GM23338 (cell line): ENCODE results near the gene GIPC2. TPM values are rescaled to one million over a fixed set of nuclear protein-coding genes. Genes with fewer than 3 reads are reported as not detected.

Source experiments
- ATAC-seq: fragments of 200-7000 bp; cut with Tn5 transposase; 3 replicates; pipeline ENCODE4 v1.9.1; 2020
- DNase-seq: peaks from one replicate; pipeline ENCODE4 v3.0.0-alpha.2; 2015; ENCODE audit warnings: low spot score
- H2AFZ ChIP-seq: fragments of 200-600 bp; sonication (generic); 2 replicates; pipeline ENCODE4 v1.8.0; 2016; ENCODE audit warnings: antibody characterized with exemption, mild to moderate bottlenecking, moderate library complexity
- H3F3A ChIP-seq: fragments of 200-600 bp; sonication (generic); replicated peaks from 2 replicates; pipeline ENCODE4 v1.8.0; 2017; ENCODE audit warnings: antibody characterized with exemption, mixed run types, low read depth
- H3K27ac ChIP-seq: fragments of 200-600 bp; sonication (generic); 2 replicates; pipeline ENCODE4 v1.6.1; 2016; ENCODE audit warnings: low read depth
- H3K27me3 ChIP-seq: fragments of 200-600 bp; sonication (generic); 2 replicates; pipeline ENCODE4 v1.8.0; 2016; ENCODE audit warnings: mild to moderate bottlenecking, mixed run types, moderate library complexity; ENCODE audit not compliant: insufficient read depth
- H3K36me3 ChIP-seq: fragments of 200-600 bp; sonication (generic); 2 replicates; pipeline ENCODE4 v1.8.0; 2016; ENCODE audit warnings: mild to moderate bottlenecking; ENCODE audit not compliant: insufficient read depth
- H3K4me1 ChIP-seq: fragments of 200-600 bp; sonication (generic); 2 replicates; pipeline ENCODE4 v1.8.0; 2016; ENCODE audit warnings: mild to moderate bottlenecking, moderate library complexity; ENCODE audit not compliant: insufficient read depth
- H3K4me2 ChIP-seq: fragments of 200-600 bp; sonication (generic); 2 replicates; pipeline ENCODE4 v1.7.1; 2017; ENCODE audit warnings: mixed run types
- H3K4me3 ChIP-seq: fragments of 200-600 bp; sonication (generic); 2 replicates; pipeline ENCODE4 v1.6.1; 2016; ENCODE audit warnings: mixed run types
- H3K79me2 ChIP-seq: fragments of 200-600 bp; sonication (generic); replicated peaks from 2 replicates; pipeline ENCODE4 v1.8.0; 2017; ENCODE audit warnings: mild to moderate bottlenecking; ENCODE audit not compliant: insufficient read depth
- H3K9me2 ChIP-seq: fragments of 200-600 bp; sonication (generic); 2 replicates; pipeline ENCODE4 v1.8.0; 2017; ENCODE audit not compliant: insufficient read depth
- H4K20me1 ChIP-seq: fragments of 200-600 bp; sonication (generic); replicated peaks from 2 replicates; pipeline ENCODE4 v1.8.0; 2017; ENCODE audit warnings: mild to moderate bottlenecking; ENCODE audit not compliant: insufficient read depth
- H3K27ac Mint-ChIP-seq: 2 replicates; pipeline ENCODE4 v1.8.0; 2020; ENCODE audit warnings: inconsistent platforms, mild to moderate bottlenecking, moderate library complexity, mixed read lengths
- H3K27me3 Mint-ChIP-seq: 3 replicates; pipeline ENCODE4 v1.8.0; 2022; ENCODE audit warnings: low read depth, mild to moderate bottlenecking, moderate library complexity, mixed read lengths, inconsistent platforms; ENCODE audit not compliant: insufficient read depth, poor library complexity
- H3K36me3 Mint-ChIP-seq: 3 replicates; pipeline ENCODE4 v1.8.0; 2021; ENCODE audit warnings: low read depth, mild to moderate bottlenecking, inconsistent platforms, moderate library complexity, mixed read lengths
- H3K4me1 Mint-ChIP-seq: 3 replicates; pipeline ENCODE4 v1.8.0; 2020; ENCODE audit warnings: mild to moderate bottlenecking, inconsistent platforms, mixed read lengths
- H3K4me3 Mint-ChIP-seq: 3 replicates; pipeline ENCODE4 v1.8.0; 2021; ENCODE audit warnings: moderate library complexity, mild to moderate bottlenecking, inconsistent platforms, mixed read lengths
- H3K9me3 Mint-ChIP-seq: 3 replicates; pipeline ENCODE4 v1.8.0; 2020; ENCODE audit warnings: moderate library complexity, mild to moderate bottlenecking, inconsistent platforms, mixed read lengths
- CREB1 ChIP-seq: fragments of 250-450 bp; sonication (Bioruptor Pico); IDR thresholded peaks from 2 replicates; pipeline ENCODE4 v1.5.0; 2020; ENCODE audit warnings: low read depth, mild to moderate bottlenecking, moderate library complexity
- CTCF ChIP-seq, 2 experiments: fragments of 200-600 bp in 1 of 2; sonication (generic) in 1 of 2; conservative IDR thresholded peaks; 2 replicates each; pipeline versions ENCODE4 v1.5.1 to v1.6.1; 2016 to 2017; ENCODE audit warnings: antibody characterized with exemption in 2 of 2, low read depth in 2 of 2, mild to moderate bottlenecking in 2 of 2, moderate library complexity in 1 of 2
- ETS1 ChIP-seq: IDR thresholded peaks from 2 replicates; pipeline ENCODE4 v1.6.1; 2016; ENCODE audit warnings: antibody characterized with exemption
- EZH2 ChIP-seq: fragments of 200-600 bp; sonication (generic); IDR thresholded peaks from one replicate; pipeline ENCODE4 v1.8.0; 2017; ENCODE audit warnings: antibody characterized with exemption, mild to moderate bottlenecking, low read depth; ENCODE audit not compliant: unreplicated experiment
- EZH2phosphoT487 ChIP-seq: fragments of 200-600 bp; sonication (generic); IDR thresholded peaks from one replicate; pipeline ENCODE4 v1.8.1; 2018; ENCODE audit warnings: antibody characterized with exemption; ENCODE audit not compliant: unreplicated experiment
- JUNB ChIP-seq: IDR thresholded peaks from one replicate; pipeline ENCODE4 v1.6.1; 2016; ENCODE audit warnings: antibody characterized with exemption; ENCODE audit not compliant: unreplicated experiment
- NANOG ChIP-seq: IDR thresholded peaks from 2 replicates; pipeline ENCODE4 v1.6.1; 2016; ENCODE audit warnings: antibody characterized with exemption, borderline replicate concordance
- STAT1 ChIP-seq: IDR thresholded peaks from one replicate; pipeline ENCODE4 v1.6.1; 2016; ENCODE audit warnings: antibody characterized with exemption; ENCODE audit not compliant: unreplicated experiment
- ZNF114 ChIP-seq: fragments of 250-450 bp; sonication (Bioruptor Pico); IDR thresholded peaks from 2 replicates; pipeline ENCODE4 v1.5.0; 2020; ENCODE audit warnings: mild to moderate bottlenecking, moderate library complexity
- ZNF331 ChIP-seq: fragments of 250-450 bp; sonication (Bioruptor Pico); IDR thresholded peaks from 2 replicates; pipeline ENCODE4 v1.5.0; 2020; ENCODE audit warnings: low read depth, mild to moderate bottlenecking, moderate library complexity
- polyA plus RNA-seq: library from polyadenylated mRNA; unstranded; fragments of >200 nt; fragmentation: Nextera tagmentation; extraction: Ambion mirVana; gene quantifications from 2 replicates; pipeline ENCODE4 v1.2.1, GENCODE V29; 2016
- total RNA-seq: library from RNA; depleted of rRNA; stranded (reverse); fragments of >200 nt; shearing (Covaris generic); gene quantifications from 2 replicates; pipeline ENCODE4 v1.2.3, GENCODE V29; 2014
- TF ChIP-seq, protein P1 (sequence below): fragments of 250-450 bp; sonication (Bioruptor Pico); IDR thresholded peaks from 2 replicates; pipeline ENCODE4 v1.5.0; 2020; ENCODE audit warnings: mild to moderate bottlenecking, moderate library complexity
- TF ChIP-seq, protein P2 (sequence below): IDR thresholded peaks from one replicate; pipeline ENCODE4 v1.6.1; 2018; ENCODE audit warnings: antibody characterized with exemption; ENCODE audit not compliant: unreplicated experiment

The GIPC2 gene
- total and polyA plus RNA-seq, 2 experiments from 2014 or later, result 1.2 to 1.5 TPM

GRCh38 chr1:78071696-78072095 is 25.9 kb downstream of the GIPC2 start:
- DNase-seq, result no peak
- no peaks in the 10 kb centered on the region for H3K9me2 ChIP-seq
- H3K4me3 ChIP-seq, result no peak overlapping the region
- no peaks in the 10 kb centered on the region for H3F3A ChIP-seq
- H3K27ac ChIP-seq, result no peak overlapping the region
- no peak overlapping the region for H3K4me2 ChIP-seq
- H4K20me1 ChIP-seq, result no peaks in the 10 kb centered on the region
- no peaks in the 10 kb centered on the region for H3K36me3 Mint-ChIP-seq
- TF ChIP-seq, protein P1, sequence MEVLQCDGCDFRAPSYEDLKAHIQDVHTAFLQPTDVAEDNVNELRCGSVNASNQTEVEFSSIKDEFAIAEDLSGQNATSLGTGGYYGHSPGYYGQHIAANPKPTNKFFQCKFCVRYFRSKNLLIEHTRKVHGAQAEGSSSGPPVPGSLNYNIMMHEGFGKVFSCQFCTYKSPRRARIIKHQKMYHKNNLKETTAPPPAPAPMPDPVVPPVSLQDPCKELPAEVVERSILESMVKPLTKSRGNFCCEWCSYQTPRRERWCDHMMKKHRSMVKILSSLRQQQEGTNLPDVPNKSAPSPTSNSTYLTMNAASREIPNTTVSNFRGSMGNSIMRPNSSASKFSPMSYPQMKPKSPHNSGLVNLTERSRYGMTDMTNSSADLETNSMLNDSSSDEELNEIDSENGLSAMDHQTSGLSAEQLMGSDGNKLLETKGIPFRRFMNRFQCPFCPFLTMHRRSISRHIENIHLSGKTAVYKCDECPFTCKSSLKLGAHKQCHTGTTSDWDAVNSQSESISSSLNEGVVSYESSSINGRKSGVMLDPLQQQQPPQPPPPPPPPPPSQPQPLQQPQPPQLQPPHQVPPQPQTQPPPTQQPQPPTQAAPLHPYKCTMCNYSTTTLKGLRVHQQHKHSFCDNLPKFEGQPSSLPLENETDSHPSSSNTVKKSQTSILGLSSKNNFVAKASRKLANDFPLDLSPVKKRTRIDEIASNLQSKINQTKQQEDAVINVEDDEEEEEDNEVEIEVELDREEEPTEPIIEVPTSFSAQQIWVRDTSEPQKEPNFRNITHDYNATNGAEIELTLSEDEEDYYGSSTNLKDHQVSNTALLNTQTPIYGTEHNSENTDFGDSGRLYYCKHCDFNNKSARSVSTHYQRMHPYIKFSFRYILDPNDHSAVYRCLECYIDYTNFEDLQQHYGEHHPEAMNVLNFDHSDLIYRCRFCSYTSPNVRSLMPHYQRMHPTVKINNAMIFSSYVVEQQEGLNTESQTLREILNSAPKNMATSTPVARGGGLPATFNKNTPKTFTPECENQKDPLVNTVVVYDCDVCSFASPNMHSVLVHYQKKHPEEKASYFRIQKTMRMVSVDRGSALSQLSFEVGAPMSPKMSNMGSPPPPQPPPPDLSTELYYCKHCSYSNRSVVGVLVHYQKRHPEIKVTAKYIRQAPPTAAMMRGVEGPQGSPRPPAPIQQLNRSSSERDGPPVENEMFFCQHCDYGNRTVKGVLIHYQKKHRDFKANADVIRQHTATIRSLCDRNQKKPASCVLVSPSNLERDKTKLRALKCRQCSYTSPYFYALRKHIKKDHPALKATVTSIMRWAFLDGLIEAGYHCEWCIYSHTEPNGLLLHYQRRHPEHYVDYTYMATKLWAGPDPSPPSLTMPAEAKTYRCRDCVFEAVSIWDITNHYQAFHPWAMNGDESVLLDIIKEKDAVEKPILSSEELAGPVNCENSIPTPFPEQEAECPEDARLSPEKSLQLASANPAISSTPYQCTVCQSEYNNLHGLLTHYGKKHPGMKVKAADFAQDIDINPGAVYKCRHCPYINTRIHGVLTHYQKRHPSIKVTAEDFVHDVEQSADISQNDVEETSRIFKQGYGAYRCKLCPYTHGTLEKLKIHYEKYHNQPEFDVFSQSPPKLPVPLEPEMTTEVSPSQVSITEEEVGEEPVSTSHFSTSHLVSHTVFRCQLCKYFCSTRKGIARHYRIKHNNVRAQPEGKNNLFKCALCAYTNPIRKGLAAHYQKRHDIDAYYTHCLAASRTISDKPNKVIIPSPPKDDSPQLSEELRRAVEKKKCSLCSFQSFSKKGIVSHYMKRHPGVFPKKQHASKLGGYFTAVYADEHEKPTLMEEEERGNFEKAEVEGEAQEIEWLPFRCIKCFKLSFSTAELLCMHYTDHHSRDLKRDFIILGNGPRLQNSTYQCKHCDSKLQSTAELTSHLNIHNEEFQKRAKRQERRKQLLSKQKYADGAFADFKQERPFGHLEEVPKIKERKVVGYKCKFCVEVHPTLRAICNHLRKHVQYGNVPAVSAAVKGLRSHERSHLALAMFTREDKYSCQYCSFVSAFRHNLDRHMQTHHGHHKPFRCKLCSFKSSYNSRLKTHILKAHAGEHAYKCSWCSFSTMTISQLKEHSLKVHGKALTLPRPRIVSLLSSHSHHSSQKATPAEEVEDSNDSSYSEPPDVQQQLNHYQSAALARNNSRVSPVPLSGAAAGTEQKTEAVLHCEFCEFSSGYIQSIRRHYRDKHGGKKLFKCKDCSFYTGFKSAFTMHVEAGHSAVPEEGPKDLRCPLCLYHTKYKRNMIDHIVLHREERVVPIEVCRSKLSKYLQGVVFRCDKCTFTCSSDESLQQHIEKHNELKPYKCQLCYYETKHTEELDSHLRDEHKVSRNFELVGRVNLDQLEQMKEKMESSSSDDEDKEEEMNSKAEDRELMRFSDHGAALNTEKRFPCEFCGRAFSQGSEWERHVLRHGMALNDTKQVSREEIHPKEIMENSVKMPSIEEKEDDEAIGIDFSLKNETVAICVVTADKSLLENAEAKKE (CRISPR knock-in tag), result no peak
- TF ChIP-seq STAT1 (no peak), ETS1 (no peak), EZH2phosphoT487 (no peak), NANOG (no peak), CREB1 (CRISPR knock-in tag) (no peak), JUNB (no peak), ZNF114 (CRISPR knock-in tag) (no peak), CTCF (conservative IDR thresholded peaks at IDR 0.05; ENCODE audit: low read depth in 2 of 2) (no peak), ZNF331 (CRISPR knock-in tag) (no peak), EZH2 (no peak)
- TF ChIP-seq, protein P2, sequence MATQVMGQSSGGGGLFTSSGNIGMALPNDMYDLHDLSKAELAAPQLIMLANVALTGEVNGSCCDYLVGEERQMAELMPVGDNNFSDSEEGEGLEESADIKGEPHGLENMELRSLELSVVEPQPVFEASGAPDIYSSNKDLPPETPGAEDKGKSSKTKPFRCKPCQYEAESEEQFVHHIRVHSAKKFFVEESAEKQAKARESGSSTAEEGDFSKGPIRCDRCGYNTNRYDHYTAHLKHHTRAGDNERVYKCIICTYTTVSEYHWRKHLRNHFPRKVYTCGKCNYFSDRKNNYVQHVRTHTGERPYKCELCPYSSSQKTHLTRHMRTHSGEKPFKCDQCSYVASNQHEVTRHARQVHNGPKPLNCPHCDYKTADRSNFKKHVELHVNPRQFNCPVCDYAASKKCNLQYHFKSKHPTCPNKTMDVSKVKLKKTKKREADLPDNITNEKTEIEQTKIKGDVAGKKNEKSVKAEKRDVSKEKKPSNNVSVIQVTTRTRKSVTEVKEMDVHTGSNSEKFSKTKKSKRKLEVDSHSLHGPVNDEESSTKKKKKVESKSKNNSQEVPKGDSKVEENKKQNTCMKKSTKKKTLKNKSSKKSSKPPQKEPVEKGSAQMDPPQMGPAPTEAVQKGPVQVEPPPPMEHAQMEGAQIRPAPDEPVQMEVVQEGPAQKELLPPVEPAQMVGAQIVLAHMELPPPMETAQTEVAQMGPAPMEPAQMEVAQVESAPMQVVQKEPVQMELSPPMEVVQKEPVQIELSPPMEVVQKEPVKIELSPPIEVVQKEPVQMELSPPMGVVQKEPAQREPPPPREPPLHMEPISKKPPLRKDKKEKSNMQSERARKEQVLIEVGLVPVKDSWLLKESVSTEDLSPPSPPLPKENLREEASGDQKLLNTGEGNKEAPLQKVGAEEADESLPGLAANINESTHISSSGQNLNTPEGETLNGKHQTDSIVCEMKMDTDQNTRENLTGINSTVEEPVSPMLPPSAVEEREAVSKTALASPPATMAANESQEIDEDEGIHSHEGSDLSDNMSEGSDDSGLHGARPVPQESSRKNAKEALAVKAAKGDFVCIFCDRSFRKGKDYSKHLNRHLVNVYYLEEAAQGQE, result no peak
- no peaks in the 10 kb centered on the region for H3K4me1 ChIP-seq
- H3K79me2 ChIP-seq, result no peaks in the 10 kb centered on the region
- H3K27me3 ChIP-seq, result no peaks in the 10 kb centered on the region
- no peak for ATAC-seq
- peaks cover 3% of the 10 kb centered on the region; the same call in 1 of the 3 replicates for H3K9me3 Mint-ChIP-seq
- H3K4me3 Mint-ChIP-seq, result no peak overlapping the region
- H3K36me3 ChIP-seq, result no peaks in the 10 kb centered on the region
- peaks cover 4% of the 10 kb centered on the region for H3K27me3 Mint-ChIP-seq
- H3K27ac Mint-ChIP-seq, result no peak overlapping the region
- H3K4me1 Mint-ChIP-seq, result no peaks in the 10 kb centered on the region
- no peak overlapping the region for H2AFZ ChIP-seq
